Endothelial cell of umbilical vein (primary cell): ENCODE results near the gene TSC22D1. TPM values are rescaled to one million over a fixed set of nuclear protein-coding genes. Genes with fewer than 3 reads are reported as not detected.

Experiments used
- BruUV-seq: library from RNA; stranded (reverse); fragments of 400-500 nt; replicated peaks from 2 replicates; lab custom pipeline; 2021; lab: Mats Ljungman, UMichigan
- CTCF ChIA-PET: fragments of 300-600, 350-600 bp; sonication (Branson Sonifier 250); formaldehyde crosslinking; loops from one replicate; lab custom pipeline; 2021; ENCODE audit warnings: antibody characterized with exemption, inconsistent platforms; lab: Charles Lee
- POLR2A ChIA-PET: fragments of 300-600, 350-600 bp; sonication (Branson Sonifier 250); formaldehyde crosslinking; loops from one replicate; lab custom pipeline; 2021; ENCODE audit warnings: antibody characterized with exemption, inconsistent platforms; lab: Charles Lee
- DNase-seq: peaks from one replicate; pipeline ENCODE4 v3.0.0-alpha.2; 2011; ENCODE audit warnings: low read depth, low spot score
- FAIRE-seq: peaks from 2 replicates; lab custom pipeline; 2011; peaks lifted over from hg19 to GRCh38; lab: Jason Lieb, UNC
- H2AFZ ChIP-seq: 2 replicates; pipeline ENCODE4 v1.6.0; 2012; ENCODE audit warnings: low read depth, low read length, control low read depth, inconsistent platforms
- H3K27ac ChIP-seq: 2 replicates; pipeline ENCODE4 v1.5.1; 2011; ENCODE audit warnings: low read depth, mild to moderate bottlenecking, control low read depth, low read length, moderate library complexity; ENCODE audit not compliant: insufficient read depth
- H3K27me3 ChIP-seq, 2 experiments: 2 replicates each; pipeline versions ENCODE4 v1.6.0 to v1.6.1; 2011; ENCODE audit warnings: low read length in 2 of 2, mixed read lengths in 1 of 2; ENCODE audit not compliant: control insufficient read depth in 2 of 2, insufficient read depth in 2 of 2
- H3K36me3 ChIP-seq, 2 experiments: 2 replicates in 1 of 2; 3 replicates in 1 of 2; pipeline ENCODE4 v1.5.1; 2011; ENCODE audit warnings: low read length in 2 of 2, mild to moderate bottlenecking in 1 of 2, moderate library complexity in 1 of 2; ENCODE audit not compliant: control insufficient read depth in 2 of 2, insufficient read depth in 2 of 2; ENCODE audit errors: extremely low read depth in 1 of 2
- H3K4me1 ChIP-seq: 3 replicates; pipeline ENCODE4 v1.5.1; 2011; ENCODE audit warnings: mild to moderate bottlenecking, low read length; ENCODE audit not compliant: control insufficient read depth, insufficient read depth; ENCODE audit errors: extremely low read depth
- H3K4me2 ChIP-seq: 2 replicates; pipeline ENCODE4 v1.6.1; 2011; ENCODE audit warnings: low read length, control low read depth, mixed read lengths; ENCODE audit not compliant: insufficient read depth
- H3K4me3 ChIP-seq, 3 experiments: fragments of 200-600 bp in 1 of 3; sonication (generic), shearing (Covaris generic) in 1 of 3; replicated peaks in 1 of 3; 2 replicates each; pipeline ENCODE4 v1.5.1; 2011 to 2016; ENCODE audit warnings: control low read depth in 3 of 3, low read length in 3 of 3, mild to moderate bottlenecking in 2 of 3, inconsistent platforms in 1 of 3, low read depth in 1 of 3, moderate library complexity in 1 of 3; ENCODE audit not compliant: insufficient read depth in 1 of 3
- H3K79me2 ChIP-seq: 2 replicates; pipeline ENCODE4 v1.6.0; 2012; ENCODE audit warnings: low read length, inconsistent platforms; ENCODE audit not compliant: control insufficient read depth, insufficient read depth
- H3K9ac ChIP-seq: replicated peaks from 2 replicates; pipeline ENCODE3; 2011; ENCODE audit warnings: low read length, control low read depth; ENCODE audit not compliant: insufficient read depth; ENCODE audit errors: extremely low read depth
- H3K9me1 ChIP-seq: replicated peaks from 3 replicates; pipeline ENCODE4 v1.6.0; 2011; ENCODE audit warnings: mild to moderate bottlenecking, low read length; ENCODE audit not compliant: control insufficient read depth, insufficient read depth; ENCODE audit errors: extremely low read depth
- H3K9me3 ChIP-seq: replicated peaks from 2 replicates; pipeline ENCODE4 v1.5.1; 2012; ENCODE audit warnings: low read length, inconsistent platforms; ENCODE audit not compliant: control insufficient read depth, insufficient read depth
- H4K20me1 ChIP-seq: replicated peaks from 2 replicates; pipeline ENCODE3; 2011; ENCODE audit warnings: mild to moderate bottlenecking, low read length; ENCODE audit not compliant: control insufficient read depth, insufficient read depth; ENCODE audit errors: extremely low read depth
- CTCF ChIP-seq, 2 donors: IDR thresholded peaks; 1 replicate in 1 of 2; 2 replicates in 1 of 2; pipeline ENCODE4 v1.5.1; 2011; ENCODE audit warnings: low read length in 2 of 2, mild to moderate bottlenecking in 2 of 2, moderate library complexity in 2 of 2, control low read depth in 1 of 2, inconsistent platforms in 1 of 2, low read depth in 1 of 2; ENCODE audit not compliant: insufficient read depth in 1 of 2; ENCODE audit errors: extremely low read depth in 1 of 2
- EZH2 ChIP-seq: IDR thresholded peaks from 2 replicates; pipeline ENCODE4 v1.6.1; 2012; ENCODE audit warnings: borderline replicate concordance, low read depth, mild to moderate bottlenecking, moderate library complexity, low read length, inconsistent platforms; ENCODE audit not compliant: severe bottlenecking
- FOS ChIP-seq: IDR thresholded peaks from 2 replicates; pipeline ENCODE4 v1.6.1; 2011; ENCODE audit warnings: mild to moderate bottlenecking, low read length, moderate library complexity, borderline replicate concordance; ENCODE audit not compliant: insufficient read depth
- GATA2 ChIP-seq: IDR thresholded peaks from 2 replicates; pipeline ENCODE4 v1.7.0; 2011; ENCODE audit warnings: low read depth, mild to moderate bottlenecking, moderate library complexity, mixed read lengths, low read length; ENCODE audit not compliant: insufficient read length, insufficient read depth
- JUN ChIP-seq: IDR thresholded peaks from 2 replicates; pipeline ENCODE4 v1.6.1; 2011; ENCODE audit warnings: borderline replicate concordance, low read depth; ENCODE audit not compliant: insufficient read length, insufficient read depth
- MAX ChIP-seq: IDR thresholded peaks from 2 replicates; pipeline ENCODE4 v1.6.1; 2011; ENCODE audit not compliant: insufficient read depth, insufficient read length
- MYC ChIP-seq: IDR thresholded peaks from one replicate; pipeline ENCODE4 v1.6.1; 2011; ENCODE audit warnings: mild to moderate bottlenecking, low read depth, low read length
- POLR2A ChIP-seq: IDR thresholded peaks from 2 replicates; pipeline ENCODE4 v1.6.1; 2012; ENCODE audit warnings: low read depth, mild to moderate bottlenecking, control low read depth, low read length
- POLR2AphosphoS5 ChIP-seq: IDR thresholded peaks from 2 replicates; pipeline ENCODE4 v1.6.1; 2012; ENCODE audit warnings: low read depth, mild to moderate bottlenecking, control low read depth, low read length, moderate library complexity; ENCODE audit not compliant: insufficient read depth
- dilution Hi-C: fragments of 300-500 bp; cut with MboI; formaldehyde crosslinking; loops from one replicate; pipeline ENCODE4 v1.15.0; 2019; ENCODE audit warnings: low sequenced_read_pairs; ENCODE audit not compliant: extremely low pct_ligation_motif_present
- intact Hi-C: fragments of 100-400 bp; cut with micrococcal nuclease; formaldehyde crosslinking; loops from one replicate; pipeline ENCODE4 v1.10.0; 2022
- polyA plus RNA-seq, 4 experiments: library from polyadenylated mRNA; depleted of rRNA in 3 of 4; stranded (reverse) in 3 of 4; unstranded in 1 of 4; fragments of >200 nt; gene quantifications; 2 replicates each; pipeline versions ENCODE4 v1.2.1 to v1.2.3, GENCODE V29; 2011 to 2012; ENCODE audit warnings: missing spikeins in 1 of 4
- total RNA-seq: library from RNA; stranded (reverse); gene quantifications from 2 replicates; pipeline ENCODE4 v1.2.3, GENCODE V29; 2021

The TSC22D1 gene
- total and polyA plus RNA-seq, 2 donors (not counting 3 experiments of a cell fraction or from before 2014, with no cell fraction given) = 47.7 to 51.8 TPM

DNA sequence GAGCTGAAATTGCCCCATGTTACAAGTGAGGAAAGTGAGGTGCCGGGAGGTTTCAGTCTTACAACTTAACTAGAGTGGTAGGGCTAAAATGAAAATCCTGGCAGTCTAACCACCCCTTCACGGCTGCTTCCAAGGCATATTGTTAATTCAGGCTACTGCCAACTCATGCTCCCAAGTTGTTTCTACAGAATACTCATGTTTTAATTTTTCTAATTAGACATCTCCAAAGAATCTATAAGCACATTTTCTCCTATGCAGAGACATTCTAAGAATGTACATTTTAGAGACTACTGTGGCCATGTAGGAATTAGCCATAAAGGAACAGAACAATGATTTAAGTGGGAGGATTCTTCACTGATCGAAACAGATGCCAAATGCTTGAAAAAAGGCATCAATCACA is 7.0 kb upstream of the TSC22D1 start:
- intact Hi-C loops (no loop called here), dilution Hi-C loops (no loop called here)
- DNase-seq = no peak
- no peak overlapping the region for H3K9ac ChIP-seq
- no peaks in the 10 kb centered on the region for H3K79me2 ChIP-seq
- FAIRE-seq = no peak
- no peaks in the 10 kb centered on the region for H3K9me3 ChIP-seq
- no TSS peak for BruUV-seq
- H3K4me3 ChIP-seq = no peak overlapping the region
- no peaks in the 10 kb centered on the region for H4K20me1 ChIP-seq
- no peaks in the 10 kb centered on the region for H3K9me1 ChIP-seq
- POLR2A ChIA-PET = no interaction called here
- no peaks in the 10 kb centered on the region for H3K36me3 ChIP-seq
- H2AFZ ChIP-seq = no peak overlapping the region
- H3K4me1 ChIP-seq = peaks cover 6% of the 10 kb centered on the region
- TF ChIP-seq POLR2A = no peak
- TF ChIP-seq MAX = no peak
- no peak for TF ChIP-seq GATA2
- no peak for TF ChIP-seq FOS
- TF ChIP-seq CTCF (IDR thresholded peaks at IDR 0.05; ENCODE audit: extremely low read depth in 1 of 2, insufficient read depth in 1 of 2, low read depth in 1 of 2, low read length in 2 of 2) = no peak
- TF ChIP-seq EZH2 = no peak
- TF ChIP-seq MYC = no peak
- TF ChIP-seq POLR2AphosphoS5 = no peak
- TF ChIP-seq JUN = no peak
- H3K27ac ChIP-seq = no peak overlapping the region
- CTCF ChIA-PET = no interaction called here
- H3K4me2 ChIP-seq = no peak overlapping the region
- no peaks in the 10 kb centered on the region for H3K27me3 ChIP-seq
